GM21390 (cell line): ENCODE measurements around the gene SLC22A12.
"Not testable (repeated sequence)": the region's sequence is repeated elsewhere in the genome, so short reads cannot be mapped to it uniquely, and the experiment has no call there.

Source experiments
- ATAC-seq: cut with Tn5 transposase; IDR thresholded peaks from one replicate; pipeline ENCODE4 v1.9.1; 2021; ENCODE audit not compliant: unreplicated experiment

SLC22A12 gene

DNA sequence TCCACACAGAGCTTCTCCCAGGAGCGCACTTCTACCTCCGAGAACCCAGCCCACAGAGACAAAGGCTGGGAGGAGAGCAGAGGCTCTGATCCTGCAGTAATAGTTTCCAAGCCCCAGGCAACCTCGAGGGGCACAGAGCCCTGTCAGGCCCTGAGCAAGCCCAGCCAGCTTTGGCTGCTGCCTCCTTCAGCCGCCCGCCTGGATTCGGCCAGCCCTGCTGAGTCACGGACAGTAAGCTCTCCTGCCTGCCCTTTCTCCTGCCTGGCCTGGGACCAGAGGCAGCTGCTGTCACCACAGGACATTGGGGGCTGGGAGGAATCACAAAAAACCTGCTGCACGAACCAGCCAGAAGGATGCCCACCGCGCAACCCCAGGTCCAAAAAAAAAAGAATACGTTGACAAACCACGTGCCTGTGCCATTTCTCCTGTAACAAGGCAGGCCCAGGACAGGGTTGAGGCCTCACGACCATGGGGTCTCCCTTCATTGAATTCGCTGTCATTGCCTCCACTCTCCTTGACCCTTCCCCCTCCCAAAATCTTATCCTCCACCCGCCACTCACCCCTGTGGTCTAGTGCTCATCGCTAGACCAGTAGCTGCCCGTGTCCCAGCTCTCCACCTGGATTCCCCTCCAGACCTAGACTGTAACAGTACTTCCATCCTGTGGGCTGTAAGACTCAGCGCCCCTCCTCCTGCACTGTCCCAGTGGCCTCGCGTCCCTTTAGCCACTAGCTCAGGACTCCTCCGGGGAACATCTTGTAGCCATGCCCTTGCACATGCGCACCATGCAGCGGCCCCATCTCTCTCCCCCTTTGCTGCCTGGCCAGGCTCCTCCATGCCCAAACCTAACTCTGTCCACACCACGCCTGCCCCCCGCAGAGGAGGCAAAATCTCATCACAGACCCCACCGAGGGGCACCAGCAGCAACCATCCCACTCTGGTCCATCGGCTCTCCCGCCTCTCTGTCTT lies 7.4 kb upstream of the SLC22A12 start:
- no peak for ATAC-seq

DNA sequence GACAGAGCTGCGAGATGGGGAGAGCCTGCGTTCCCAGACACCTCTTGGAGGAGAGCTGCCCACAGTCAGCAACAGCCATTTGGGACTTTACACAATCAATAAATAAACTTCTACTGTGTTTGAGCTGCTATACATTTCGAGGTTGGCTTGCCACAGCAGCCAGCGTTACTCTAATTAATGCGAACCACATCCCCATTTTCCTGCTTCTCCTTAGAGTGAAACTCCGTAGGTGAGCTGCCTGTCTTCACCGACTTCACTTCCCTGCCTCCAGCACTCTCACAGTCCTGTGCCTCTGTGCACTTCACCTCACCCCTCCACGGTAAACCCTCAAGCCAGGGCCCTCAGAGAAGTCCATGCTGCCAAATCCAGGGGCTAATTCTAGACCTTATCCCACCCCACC lies 5.9 kb upstream of the SLC22A12 start:
- no peak for ATAC-seq

DNA sequence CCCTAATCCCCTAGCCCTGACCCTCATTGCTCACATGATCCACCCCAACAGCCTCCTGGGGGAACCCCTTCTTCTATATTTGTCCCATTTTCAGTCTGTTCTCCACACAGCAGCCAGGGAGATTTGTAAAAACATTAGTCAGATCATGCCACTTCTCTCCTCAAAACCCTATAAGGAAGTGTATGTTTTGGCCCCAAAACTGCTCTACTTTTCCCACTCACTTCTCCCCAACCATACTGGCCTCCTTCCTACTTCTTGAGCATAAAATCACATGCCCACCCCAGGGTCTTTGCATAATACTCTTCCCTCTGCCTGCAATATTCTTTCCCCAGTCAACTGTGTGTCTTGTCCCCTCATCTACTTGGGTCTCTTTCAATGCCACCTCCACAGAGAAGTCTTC lies 4.7 kb upstream of the SLC22A12 start:
- no peak for ATAC-seq

- no peak for ATAC-seq
Observed at GRCh38 chr11:64588701-64589100, 2.3 kb upstream of the SLC22A12 start.

GRCh38 chr11:64591257-64592233 lies 525 bp downstream of the SLC22A12 start:
- no peak for ATAC-seq

DNA sequence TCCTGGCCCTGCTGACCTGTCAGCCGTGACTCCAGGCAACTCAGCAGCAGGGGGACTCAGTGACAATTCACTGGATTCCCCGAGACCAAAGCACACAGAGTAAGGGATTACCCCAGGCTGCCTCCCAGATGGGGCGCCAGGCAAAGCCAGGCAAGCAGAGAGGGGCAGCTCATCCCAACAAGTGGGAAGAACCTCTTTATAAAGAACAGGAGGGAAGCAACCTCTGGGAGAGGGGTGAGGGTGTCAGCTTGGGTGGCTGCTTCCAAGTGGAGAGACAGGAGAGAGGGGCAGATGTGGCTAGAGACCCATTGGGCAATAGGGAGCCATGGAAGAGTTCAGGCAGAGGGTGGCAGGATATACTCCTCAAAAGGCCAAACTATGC lies 1.2 kb downstream of the SLC22A12 start:
- ATAC-seq: no peak

DNA sequence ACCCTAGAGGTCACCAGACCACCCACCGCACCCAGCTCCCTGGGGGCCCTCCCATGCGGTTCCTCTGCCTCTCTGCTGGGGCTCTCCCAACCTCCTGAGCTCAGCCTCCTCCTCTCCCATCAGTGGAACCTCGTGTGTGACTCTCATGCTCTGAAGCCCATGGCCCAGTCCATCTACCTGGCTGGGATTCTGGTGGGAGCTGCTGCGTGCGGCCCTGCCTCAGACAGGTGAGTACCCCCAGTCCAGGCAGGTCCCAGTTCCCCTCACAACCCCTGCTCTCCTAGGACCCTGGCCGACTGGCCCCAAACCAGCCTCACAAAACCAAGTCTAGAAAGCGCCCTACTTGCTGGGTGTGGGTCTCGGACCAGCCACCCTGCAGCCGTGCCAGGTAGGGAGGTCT lies 1.6 kb downstream of the SLC22A12 start:
- ATAC-seq: no peak

DNA sequence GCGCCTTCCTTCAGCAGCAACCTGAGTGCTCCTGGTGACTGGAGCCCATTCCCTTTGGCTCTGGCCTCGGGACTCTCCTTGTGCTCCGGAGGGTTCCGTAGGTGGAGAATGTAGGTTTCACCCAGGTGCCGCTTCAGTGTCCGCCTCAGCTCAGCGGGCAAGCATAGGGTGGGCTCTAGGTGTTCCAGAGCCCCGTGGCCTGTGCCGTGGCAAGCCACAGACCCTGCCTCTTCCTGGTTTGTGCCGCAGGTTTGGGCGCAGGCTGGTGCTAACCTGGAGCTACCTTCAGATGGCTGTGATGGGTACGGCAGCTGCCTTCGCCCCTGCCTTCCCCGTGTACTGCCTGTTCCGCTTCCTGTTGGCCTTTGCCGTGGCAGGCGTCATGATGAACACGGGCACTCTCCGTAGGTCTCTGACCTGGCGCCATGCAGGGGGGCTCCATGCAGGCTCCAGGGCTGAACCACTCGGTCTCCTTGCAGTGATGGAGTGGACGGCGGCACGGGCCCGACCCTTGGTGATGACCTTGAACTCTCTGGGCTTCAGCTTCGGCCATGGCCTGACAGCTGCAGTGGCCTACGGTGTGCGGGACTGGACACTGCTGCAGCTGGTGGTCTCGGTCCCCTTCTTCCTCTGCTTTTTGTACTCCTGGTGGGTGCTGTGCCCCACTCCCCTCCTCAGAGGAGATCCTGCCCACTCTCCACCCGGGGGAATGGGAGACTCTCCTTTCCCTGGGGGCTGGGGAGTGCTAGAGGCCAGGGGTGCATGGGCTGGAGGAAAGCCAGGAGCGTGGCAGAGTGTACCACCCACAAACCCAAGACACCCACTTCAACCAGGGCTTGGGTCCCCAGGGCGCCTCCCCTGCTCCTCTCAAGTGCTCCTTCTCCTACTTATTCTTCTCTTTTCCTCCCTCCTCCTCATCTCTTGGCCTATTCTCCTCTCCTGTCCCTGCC lies 2.4 kb downstream of the SLC22A12 start:
- ATAC-seq: no peak

- ATAC-seq: no peak
Observed at GRCh38 chr11:64594159-64594939, 3.3 kb downstream of the SLC22A12 start.

DNA sequence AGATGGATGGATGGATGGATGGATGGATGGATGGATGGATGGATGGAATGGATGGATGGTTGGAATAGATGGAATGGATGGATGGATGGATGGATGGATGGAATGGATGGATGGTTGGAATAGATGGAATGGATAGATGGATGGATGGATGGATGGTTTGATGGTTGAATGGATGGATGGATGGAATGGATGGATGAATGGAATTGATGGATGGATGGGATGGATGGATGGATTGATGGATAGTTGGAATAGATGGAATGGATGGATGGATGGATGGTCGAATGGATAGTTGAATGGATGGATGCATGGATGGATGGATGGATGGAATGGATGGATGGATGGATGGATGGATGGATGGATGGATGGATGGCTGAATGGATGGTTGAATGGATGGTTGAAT lies 4.9 kb downstream of the SLC22A12 start:
- not testable (repeated sequence) for ATAC-seq

DNA sequence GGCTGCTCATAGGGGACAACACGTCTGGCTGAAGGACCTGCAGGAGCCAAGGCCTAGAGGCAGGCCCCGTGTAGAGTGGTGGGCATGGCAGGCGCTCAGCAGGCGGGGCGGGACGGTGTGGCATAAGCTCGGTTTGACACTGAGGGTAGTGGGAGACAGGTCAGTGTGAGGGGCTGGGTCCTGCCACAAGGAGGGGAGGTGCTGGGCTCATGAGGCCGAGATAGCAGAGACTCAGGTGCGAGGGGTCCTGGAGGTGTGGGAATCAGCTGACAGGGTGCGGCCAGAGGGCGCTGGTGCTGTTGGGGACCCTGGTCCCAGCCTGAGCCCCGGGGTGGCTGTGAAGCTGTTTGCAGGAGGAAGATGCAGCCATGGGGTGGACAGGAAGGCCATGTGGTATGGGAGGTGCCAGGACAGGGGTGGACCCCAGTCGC lies 6.7 kb downstream of the SLC22A12 start:
- no peak for ATAC-seq

DNA sequence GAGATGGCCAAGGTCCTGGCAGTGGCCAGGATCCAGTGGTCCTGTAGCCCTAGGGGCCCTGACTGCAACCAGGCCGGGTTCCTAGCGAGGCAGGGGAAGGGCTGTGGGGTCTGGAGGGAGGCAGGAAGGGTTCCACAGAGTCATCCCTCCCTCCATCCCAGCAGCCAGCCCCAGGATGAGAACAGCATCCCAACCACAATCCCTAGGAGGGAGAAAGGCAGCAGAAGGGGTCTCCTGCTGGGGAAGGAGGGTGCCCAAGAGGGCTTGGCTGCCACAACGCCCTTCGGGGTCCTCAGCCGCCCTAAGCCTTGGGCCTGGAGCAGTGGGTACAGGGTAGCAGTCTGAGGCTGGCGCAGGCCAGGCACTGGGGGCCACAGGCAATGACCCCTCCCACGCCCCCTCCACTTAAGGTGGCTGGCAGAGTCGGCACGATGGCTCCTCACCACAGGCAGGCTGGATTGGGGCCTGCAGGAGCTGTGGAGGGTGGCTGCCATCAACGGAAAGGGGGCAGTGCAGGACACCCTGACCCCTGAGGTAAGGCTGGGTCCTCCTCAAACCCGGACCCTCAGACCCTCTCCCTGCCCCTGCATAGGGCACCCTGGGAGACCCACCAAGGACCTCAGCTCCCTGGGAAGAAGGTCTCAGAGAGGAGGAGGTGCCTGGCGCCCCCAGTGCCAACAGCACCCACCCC lies 7.2 kb downstream of the SLC22A12 start:
- no peak for ATAC-seq

DNA sequence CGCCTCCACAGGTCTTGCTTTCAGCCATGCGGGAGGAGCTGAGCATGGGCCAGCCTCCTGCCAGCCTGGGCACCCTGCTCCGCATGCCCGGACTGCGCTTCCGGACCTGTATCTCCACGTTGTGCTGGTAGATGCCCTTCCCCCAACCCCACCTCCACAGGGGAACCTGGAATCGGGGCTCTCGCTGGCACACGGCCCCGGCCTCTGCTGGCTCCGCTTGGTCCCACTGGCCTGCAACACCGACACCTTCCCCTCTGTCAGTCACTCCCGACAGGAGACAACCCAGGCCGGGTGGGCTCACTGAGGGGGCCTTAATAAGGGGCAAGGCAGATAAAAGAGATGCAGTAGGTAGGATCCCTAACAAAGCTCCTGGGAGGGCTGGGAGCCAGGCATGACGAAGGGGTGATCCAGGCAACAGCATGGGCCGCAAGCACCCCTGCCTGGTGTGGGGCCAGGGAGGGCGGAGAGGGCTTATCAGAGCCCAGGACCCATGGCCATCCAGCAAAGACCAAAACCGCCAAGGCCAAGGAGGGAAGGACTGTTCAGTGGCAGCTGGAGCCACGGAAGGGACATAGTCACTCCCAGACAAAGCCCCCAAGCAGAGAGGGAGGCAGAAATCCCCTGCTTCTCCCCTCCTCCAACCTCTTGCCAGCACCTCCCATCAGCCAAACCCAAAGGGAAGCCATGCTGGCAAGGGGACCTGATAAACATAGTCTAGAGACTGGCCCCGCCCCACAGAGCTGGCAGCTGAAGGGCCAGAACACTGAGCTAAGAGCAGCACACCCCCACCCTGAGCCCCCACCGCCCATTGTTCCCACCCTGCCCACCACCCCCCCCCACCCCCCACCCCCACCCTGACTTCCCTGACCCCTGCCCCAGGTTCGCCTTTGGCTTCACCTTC lies 8.0 kb downstream of the SLC22A12 start:
- no peak for ATAC-seq

- no peak for ATAC-seq
Observed at GRCh38 chr11:64599698-64600211, 8.7 kb downstream of the SLC22A12 start.

- ATAC-seq: no peak
Observed at GRCh38 chr11:64600281-64600992, 9.4 kb downstream of the SLC22A12 start.

DNA sequence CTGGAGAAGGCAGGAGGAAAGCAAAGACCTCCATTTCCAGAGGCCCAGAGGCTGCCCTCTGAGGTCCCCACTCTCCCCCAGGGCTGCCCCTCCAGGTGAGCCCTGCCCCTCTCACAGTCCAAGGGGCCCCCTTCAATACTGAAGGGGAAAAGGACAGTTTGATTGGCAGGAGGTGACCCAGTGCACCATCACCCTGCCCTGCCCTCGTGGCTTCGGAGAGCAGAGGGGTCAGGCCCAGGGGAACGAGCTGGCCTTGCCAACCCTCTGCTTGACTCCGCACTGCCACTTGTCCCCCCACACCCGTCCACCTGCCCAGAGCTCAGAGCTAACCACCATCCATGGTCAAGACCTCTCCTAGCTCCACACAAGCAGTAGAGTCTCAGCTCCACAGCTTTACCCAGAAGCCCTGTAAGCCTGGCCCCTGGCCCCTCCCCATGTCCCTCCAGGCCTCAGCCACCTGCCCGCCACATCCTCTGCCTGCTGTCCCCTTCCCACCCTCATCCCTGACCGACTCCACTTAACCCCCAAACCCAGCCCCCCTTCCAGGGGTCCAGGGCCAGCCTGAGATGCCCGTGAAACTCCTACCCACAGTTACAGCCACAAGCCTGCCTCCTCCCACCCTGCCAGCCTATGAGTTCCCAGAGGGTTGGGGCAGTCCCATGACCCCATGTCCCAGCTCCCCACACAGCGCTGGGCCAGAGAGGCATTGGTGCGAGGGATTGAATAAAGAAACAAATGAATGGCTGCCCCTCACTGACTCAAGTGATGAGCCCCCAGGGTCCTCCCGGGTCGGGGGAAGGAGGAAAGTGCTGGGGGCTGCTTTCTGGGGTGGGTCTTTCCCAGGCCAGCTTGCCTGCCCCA lies 10.8 kb downstream of the SLC22A12 start:
- ATAC-seq: no peak
